Thymus (tissue), 11 donors: ENCODE data around the gene MANBA. TPM values are rescaled to one million over a fixed set of nuclear protein-coding genes. Genes with fewer than 3 reads are reported as not detected.

Experiments used
- DNase-seq, 9 donors: peaks; one replicate each; pipeline ENCODE4 v3.0.0-alpha.2; 2013; ENCODE audit warnings: low spot score in 9 of 9, low read depth in 6 of 9, missing footprints in 1 of 9
- H3K27ac ChIP-seq, 2 donors: one replicate each; pipeline ENCODE4 v1.5.1; 2013; ENCODE audit warnings: control low read depth in 1 of 2, low read depth in 1 of 2, low read length in 1 of 2, mild to moderate bottlenecking in 1 of 2, moderate library complexity in 1 of 2
- H3K27me3 ChIP-seq, 2 donors: one replicate each; pipeline ENCODE4 v1.5.1; 2013; ENCODE audit warnings: low read length in 1 of 2; ENCODE audit not compliant: control insufficient read depth in 2 of 2, insufficient read depth in 1 of 2
- H3K36me3 ChIP-seq, 2 donors: one replicate each; pipeline ENCODE4 v1.5.1; 2013; ENCODE audit warnings: low read length in 1 of 2, mild to moderate bottlenecking in 1 of 2, moderate library complexity in 1 of 2; ENCODE audit not compliant: control insufficient read depth in 2 of 2, insufficient read depth in 2 of 2
- H3K4me1 ChIP-seq, 2 donors: one replicate each; pipeline ENCODE4 v1.5.1; 2013; ENCODE audit warnings: low read length in 2 of 2; ENCODE audit not compliant: control insufficient read depth in 2 of 2, insufficient read depth in 2 of 2
- H3K4me3 ChIP-seq, 2 donors: one replicate each; pipeline ENCODE4 v1.5.1; 2013; ENCODE audit warnings: low read length in 2 of 2, control low read depth in 1 of 2, mild to moderate bottlenecking in 1 of 2
- H3K9me3 ChIP-seq, 2 donors: one replicate each; pipeline ENCODE4 v1.5.1; 2013; ENCODE audit warnings: low read length in 1 of 2, mild to moderate bottlenecking in 1 of 2; ENCODE audit not compliant: control insufficient read depth in 2 of 2, insufficient read depth in 1 of 2
- WGBS: extraction: QIAGEN DNeasy Blood & Tissue Kit; methylation state at CpG from one replicate; pipeline ENCODE4 v1.1.7; 2013; 5-methylcytosine and 5-hydroxymethylcytosine counted together
- polyA plus RNA-seq: library from polyadenylated mRNA; stranded (reverse); fragments of 200-250 nt; gene quantifications from one replicate; pipeline ENCODE4 v1.2.3, GENCODE V29; 2013
- total RNA-seq: library from RNA; stranded (reverse); fragments of 120-200 nt; gene quantifications from one replicate; pipeline ENCODE4 v1.2.4, GENCODE V29; 2013
- donor health status: healthy.

MANBA gene
- total and polyA plus RNA-seq, 2 donors: 19.0 to 19.7 TPM

- DNase-seq: no peak
- 96% methylated on average over 1 of the region's 1 CpG for WGBS
- no peaks in the 10 kb centered on the region for H3K27me3 ChIP-seq
These were observed 176.7 kb downstream of the MANBA start for GRCh38 chr4:102584091-102584490.

More at GRCh38 chr4:102584091-102584490, 176.7 kb downstream of the MANBA start:
- H3K27ac ChIP-seq: no peak overlapping the region
- H3K9me3 ChIP-seq: no peaks in the 10 kb centered on the region
- peaks cover 2 to 11% of the 10 kb centered on the region in 2 donors for H3K4me1 ChIP-seq
- H3K4me3 ChIP-seq: no peak overlapping the region
- H3K36me3 ChIP-seq: peaks cover 4 to 29% of the 10 kb centered on the region in 2 donors

Other genes starting within 250 kb of the MANBA start
- gene UBE2D3, start 66.6 kb upstream of the MANBA start, total RNA-seq: 326 TPM
- gene UBE2D3, start 66.6 kb upstream of the MANBA start, polyA plus RNA-seq: 318 TPM
- 35.2 TPM for gene CISD2, start 108.0 kb upstream of the MANBA start, total RNA-seq
- 28.8 TPM for gene CISD2, start 108.0 kb upstream of the MANBA start, polyA plus RNA-seq